ENCODE results near the gene OMG.
"Not testable (repeated sequence)": the region's sequence is repeated elsewhere in the genome, so short reads cannot be mapped to it uniquely, and the experiment has no call there.

OMG gene

GRCh38 chr17:31262923-31263322 lies 34.1 kb downstream of the OMG start:
- not testable (repeated sequence) for DNase-seq (ENCODE audit: low read depth)

GRCh38 chr17:31261601-31262000 lies 35.4 kb downstream of the OMG start:
- no peak for DNase-seq (ENCODE audit: low read depth)

- no peak for DNase-seq (ENCODE audit: low read depth)
Observed at GRCh38 chr17:31260151-31260550, 36.9 kb downstream of the OMG start.

DNA sequence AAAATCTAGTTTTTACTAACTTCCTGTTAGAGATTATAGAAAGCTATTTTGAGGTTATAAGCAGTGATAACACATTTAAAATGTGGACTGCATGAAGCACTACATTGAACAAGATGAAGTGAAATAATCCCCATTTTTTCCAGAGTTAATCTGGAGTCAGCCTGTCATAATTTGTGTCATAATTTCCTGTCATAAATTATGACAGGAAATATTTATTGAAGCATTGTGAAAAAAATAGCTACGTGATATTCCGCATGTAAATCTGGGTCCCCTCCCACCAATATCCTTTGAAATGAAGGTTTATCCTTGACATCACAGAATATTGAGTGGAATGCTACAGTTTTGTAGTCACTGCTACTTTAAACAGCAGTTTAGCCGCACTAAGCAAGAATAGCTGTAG lies 40.1 kb downstream of the OMG start:
- DNase-seq (ENCODE audit: low read depth): no peak

DNA sequence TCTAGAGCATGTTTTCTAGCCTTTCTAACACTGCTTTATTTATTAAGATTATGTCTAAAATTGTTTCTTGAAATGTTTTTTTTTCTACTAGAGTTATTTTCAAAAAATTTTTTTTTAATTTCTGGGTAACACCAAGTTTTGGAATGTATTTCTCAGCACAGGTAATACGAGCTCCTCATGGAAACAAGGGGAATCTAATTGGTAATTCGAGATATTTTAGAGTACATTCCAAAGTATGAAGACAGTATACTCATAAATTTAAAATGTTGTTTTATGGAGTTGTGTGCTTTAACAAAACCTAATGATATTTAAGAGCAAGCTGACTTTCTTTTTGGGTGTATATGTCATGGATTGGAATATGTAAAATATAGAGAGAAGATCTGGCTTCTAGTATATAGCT lies 42.4 kb downstream of the OMG start:
- no peak for DNase-seq (ENCODE audit: low read depth)

DNA sequence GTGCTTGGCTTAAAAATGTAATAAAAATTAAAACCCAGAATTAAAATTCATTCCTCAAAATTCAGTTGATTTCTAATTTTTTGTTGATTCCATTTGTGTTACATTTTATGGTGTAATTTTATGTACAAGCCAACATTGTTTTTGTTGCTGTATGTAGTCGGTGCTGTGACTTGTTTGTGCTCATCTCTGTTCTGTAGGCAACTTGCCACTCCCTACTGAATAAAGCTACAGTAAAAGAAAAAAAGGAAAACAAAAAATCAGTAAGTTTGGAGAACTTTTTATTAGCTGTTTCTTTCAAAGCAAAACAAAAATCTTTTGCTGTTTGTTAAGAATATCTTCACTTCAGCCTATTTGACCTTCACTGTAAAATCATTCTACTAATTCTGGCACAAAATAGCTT lies 44.3 kb downstream of the OMG start:
- DNase-seq (ENCODE audit: low read depth): no peak

DNA sequence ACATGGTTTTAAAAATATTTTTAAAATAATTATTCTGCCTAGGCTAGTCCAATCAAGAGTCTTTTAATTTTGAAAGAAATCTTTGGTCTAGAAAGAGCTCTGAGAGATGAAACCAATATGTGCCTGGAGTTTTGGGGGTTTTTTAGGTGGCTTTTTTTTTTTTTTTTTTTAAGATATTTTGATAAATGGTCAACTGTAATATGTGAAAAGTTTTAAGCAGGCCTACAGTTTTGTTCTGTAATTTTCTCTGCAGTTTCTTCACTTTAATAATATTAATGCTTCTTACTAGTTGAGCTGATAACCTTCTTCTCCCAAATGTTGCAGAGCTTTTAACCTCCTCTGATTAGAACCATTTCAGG lies 45.1 kb downstream of the OMG start:
- DNase-seq (ENCODE audit: low read depth): no peak

DNA sequence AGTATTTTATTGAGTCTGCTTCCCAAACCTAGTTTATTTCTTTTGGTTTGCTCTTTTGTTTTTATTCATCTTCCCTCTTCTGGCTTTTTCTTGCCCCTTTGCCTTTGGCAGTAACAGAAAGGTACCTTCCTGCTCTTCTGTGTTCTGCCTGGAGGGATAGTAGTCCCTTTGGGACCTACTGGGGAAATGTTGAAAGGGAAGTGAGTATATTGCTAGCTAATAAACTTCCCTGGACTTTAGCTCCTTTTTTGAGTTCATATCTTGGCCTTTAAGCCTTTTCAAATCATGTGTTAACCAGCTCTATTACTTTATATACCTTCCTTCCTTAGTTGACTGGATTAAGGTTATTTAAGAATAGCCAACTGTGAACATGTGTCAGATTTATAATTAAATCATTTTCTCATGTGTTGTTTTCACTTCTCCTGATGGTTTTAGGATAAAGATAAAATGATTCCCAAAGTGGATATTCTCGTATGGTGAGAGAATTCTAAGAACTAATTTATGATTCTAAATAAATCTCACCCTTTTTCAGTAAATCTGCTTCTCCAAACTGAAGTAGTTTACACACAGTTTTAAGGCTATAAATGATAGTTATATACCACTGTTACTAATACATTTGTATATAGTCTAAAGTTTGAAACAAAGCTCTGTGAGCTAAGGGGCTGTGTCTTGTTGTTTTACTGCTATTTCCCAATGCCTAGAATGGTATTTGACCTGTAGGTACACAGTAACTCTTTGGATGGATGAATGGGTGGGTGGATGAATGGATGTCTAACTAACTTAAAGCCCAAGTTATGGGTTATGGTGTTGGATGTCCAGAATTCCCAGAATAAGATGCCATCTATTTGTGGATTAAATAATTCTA lies 45.7 kb downstream of the OMG start:
- no peak for DNase-seq (ENCODE audit: low read depth)

DNA sequence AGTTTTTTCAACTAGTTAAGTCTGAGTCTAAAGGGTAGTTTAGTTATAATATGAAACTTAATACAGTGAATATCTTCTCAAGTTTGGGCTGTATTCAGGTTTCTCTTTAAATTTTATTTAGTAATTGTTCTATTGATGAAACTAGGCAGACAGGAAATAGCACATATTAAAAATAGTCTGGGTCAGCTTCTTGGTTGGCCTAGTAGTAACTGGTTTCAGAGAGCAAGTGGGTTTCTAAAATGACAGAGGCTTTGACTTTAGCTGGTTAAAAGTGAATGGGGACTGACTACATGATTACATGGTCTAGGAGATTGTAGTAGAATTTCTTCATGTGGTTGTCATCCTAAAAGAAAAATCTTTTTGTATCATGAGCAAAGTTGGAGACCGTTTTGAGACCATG lies 46.8 kb downstream of the OMG start:
- DNase-seq (ENCODE audit: low read depth): no peak

GRCh38 chr17:31249835-31250141 lies 47.3 kb downstream of the OMG start:
- DNase-seq (ENCODE audit: low read depth): no peak

- no peak for DNase-seq (ENCODE audit: low read depth)
Observed at GRCh38 chr17:31248986-31249834, 47.8 kb downstream of the OMG start.

Measured in stimulated activated CD8-positive, alpha-beta memory T cell treated with anti-CD3 and anti-CD28 coated beads, Interleukin-15, amount 100 ng/mL, for 24 hours (primary cell).